ENCODE measurements around the gene MSI2.

MSI2 gene

DNA sequence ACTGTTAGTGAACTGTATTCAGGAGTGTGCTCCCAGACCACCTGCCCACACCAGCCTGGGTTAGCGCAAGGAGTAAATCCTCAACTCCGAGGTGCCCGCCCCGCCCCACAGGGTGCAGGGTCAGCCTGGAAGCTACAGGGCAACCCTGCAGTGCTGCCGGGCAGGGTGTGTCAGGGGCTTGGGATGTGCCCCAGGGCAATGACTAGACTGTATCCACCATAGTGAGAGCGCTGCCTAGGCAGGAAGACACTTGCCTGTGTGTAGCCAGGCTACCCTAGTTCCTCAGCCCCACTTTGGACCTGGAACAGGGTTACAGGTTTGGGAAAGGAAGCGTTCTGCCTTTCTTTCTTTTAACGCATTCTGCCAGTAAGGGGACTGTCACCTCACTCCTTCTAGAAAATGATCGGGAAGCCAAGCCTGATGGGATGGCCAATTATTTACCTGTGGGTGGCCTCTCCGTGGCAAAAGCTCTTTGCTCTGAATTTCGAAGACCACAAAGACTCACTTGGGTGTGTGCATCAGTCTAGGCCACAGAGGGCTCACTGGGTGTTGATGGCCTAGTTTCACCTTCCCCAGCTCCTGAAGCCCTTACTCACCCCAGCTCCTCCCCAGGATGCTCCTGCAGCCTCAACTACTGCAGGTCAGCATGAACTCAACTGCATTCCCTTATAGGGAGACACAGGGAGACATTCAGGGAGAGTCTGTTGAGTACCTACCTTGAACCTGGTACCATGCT is 397.9 kb downstream of the MSI2 start:
- Histone ChIP-seq H4K8ac (ENCODE audit: low read depth, low read length) (no peak overlapping the region), H2AK5ac (ENCODE audit: low read length) (no peak overlapping the region), H3K4me2 (ENCODE audit: low read length) (no peak overlapping the region), H2BK15ac (replicated peaks; ENCODE audit: low read depth) (no peak overlapping the region), H3K4me1 (ENCODE audit: control insufficient read depth, low read depth, low read length) (peaks cover 13% of the 10 kb centered on the region), H3K9ac (ENCODE audit: low read length) (no peak overlapping the region), H3K4me3 (ENCODE audit: low read length) (no peak overlapping the region), H4K5ac (ENCODE audit: low read length) (no peak overlapping the region), H3K18ac (ENCODE audit: low read length) (no peak overlapping the region), H3K27ac (ENCODE audit: low read depth, low read length) (no peak overlapping the region), H3K36me3 (ENCODE audit: control insufficient read depth, insufficient read depth, low read length) (no peaks in the 10 kb centered on the region), H3K79me2 (ENCODE audit: control insufficient read depth, insufficient read depth, low read length) (no peaks in the 10 kb centered on the region), H3K79me1 (ENCODE audit: low read length) (no peaks in the 10 kb centered on the region), H3K4ac (ENCODE audit: low read depth, low read length) (no peak overlapping the region), H3K56ac (ENCODE audit: low read length) (no peak overlapping the region), H3K27me3 (ENCODE audit: insufficient read depth, low read length, poor library complexity) (no peaks in the 10 kb centered on the region), H3K23ac (ENCODE audit: low read length) (no peak overlapping the region), H2BK120ac (ENCODE audit: low read depth, low read length) (no peak overlapping the region), H2BK5ac (ENCODE audit: low read length) (no peak overlapping the region)
- DNase-seq, result no peak
- WGBS (ENCODE audit: extremely low coverage, insufficient coverage, low lambda C conversion rate), result no CpG with 5 or more reads among the region's 11 CpGs

DNA sequence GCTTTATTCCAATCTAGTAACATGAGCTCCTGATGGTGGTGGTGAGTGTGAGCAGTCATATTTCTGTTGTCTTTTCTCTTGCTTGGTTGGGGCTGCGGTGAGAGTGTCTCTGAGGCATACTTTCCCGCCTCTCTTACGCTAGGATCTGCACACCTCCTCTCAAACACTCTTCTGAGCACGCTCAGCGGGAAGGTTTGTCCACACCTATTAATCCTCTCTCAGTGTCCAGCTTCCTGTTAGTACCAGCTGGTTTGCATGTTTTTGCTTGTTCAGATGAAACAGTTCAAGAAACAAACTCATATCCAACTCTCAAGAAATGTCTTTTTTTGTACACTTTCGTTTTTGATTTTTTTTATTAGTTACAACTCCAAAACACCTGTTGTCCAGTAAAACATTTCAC is 399.2 kb downstream of the MSI2 start:
- no peak overlapping the region for H2BK5ac ChIP-seq (ENCODE audit: low read length)
- no peak overlapping the region for H4K8ac ChIP-seq (ENCODE audit: low read depth, low read length)
- H3K4me1 ChIP-seq (ENCODE audit: control insufficient read depth, low read depth, low read length), result peaks cover 3% of the 10 kb centered on the region
- H2BK15ac ChIP-seq (replicated peaks; ENCODE audit: low read depth), result no peak overlapping the region
- no peak overlapping the region for H3K4me3 ChIP-seq (ENCODE audit: low read length)
- H4K5ac ChIP-seq (ENCODE audit: low read length), result no peak overlapping the region
- H2AK5ac ChIP-seq (ENCODE audit: low read length), result no peak overlapping the region
- H3K4ac ChIP-seq (ENCODE audit: low read depth, low read length), result no peak overlapping the region
- H3K18ac ChIP-seq (ENCODE audit: low read length), result no peak overlapping the region
- no CpG with 5 or more reads among the region's 6 CpGs for WGBS (ENCODE audit: extremely low coverage, insufficient coverage, low lambda C conversion rate)
- no peak overlapping the region for H2BK120ac ChIP-seq (ENCODE audit: low read depth, low read length)
- no peak overlapping the region for H3K27ac ChIP-seq (ENCODE audit: low read depth, low read length)
- H3K79me2 ChIP-seq (ENCODE audit: control insufficient read depth, insufficient read depth, low read length), result no peaks in the 10 kb centered on the region
- no peaks in the 10 kb centered on the region for H3K79me1 ChIP-seq (ENCODE audit: low read length)
- no peak overlapping the region for H3K23ac ChIP-seq (ENCODE audit: low read length)
- DNase-seq, result no peak
- H3K27me3 ChIP-seq (ENCODE audit: insufficient read depth, low read length, poor library complexity), result no peaks in the 10 kb centered on the region
- H3K9ac ChIP-seq (ENCODE audit: low read length), result no peak overlapping the region
- H3K36me3 ChIP-seq (ENCODE audit: control insufficient read depth, insufficient read depth, low read length), result no peaks in the 10 kb centered on the region
- no peak overlapping the region for H3K56ac ChIP-seq (ENCODE audit: low read length)
- no peak overlapping the region for H3K4me2 ChIP-seq (ENCODE audit: low read length)

DNA sequence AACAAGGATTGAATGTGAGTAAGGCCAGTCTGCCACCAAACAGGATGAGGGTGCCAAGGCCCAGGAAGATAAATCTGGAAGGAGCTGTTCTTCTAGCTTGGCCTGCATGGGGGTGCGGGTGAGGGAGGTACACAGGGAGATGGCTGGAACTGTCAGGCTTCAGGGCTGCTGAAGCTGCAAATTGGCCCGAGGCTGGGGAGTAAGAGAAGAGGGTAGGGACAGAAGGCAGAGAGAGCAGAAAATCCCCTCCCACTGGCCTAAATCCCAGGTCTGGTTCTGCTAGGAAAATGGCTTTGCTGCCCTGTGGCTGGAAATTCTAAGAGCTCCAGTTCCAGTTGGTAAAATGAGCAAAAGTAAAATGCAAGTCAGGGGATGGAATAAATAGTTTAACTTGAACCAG is 400.9 kb downstream of the MSI2 start:
- H3K79me2 ChIP-seq (ENCODE audit: control insufficient read depth, insufficient read depth, low read length), result no peaks in the 10 kb centered on the region
- no peak for DNase-seq
- no peak overlapping the region for H3K23ac ChIP-seq (ENCODE audit: low read length)
- WGBS (ENCODE audit: extremely low coverage, insufficient coverage, low lambda C conversion rate), result no CpG with 5 or more reads among the region's 2 CpGs
- H3K4me3 ChIP-seq (ENCODE audit: low read length), result no peak overlapping the region
- no peaks in the 10 kb centered on the region for H3K4me1 ChIP-seq (ENCODE audit: control insufficient read depth, low read depth, low read length)
- H3K4me2 ChIP-seq (ENCODE audit: low read length), result no peak overlapping the region
- H2AK5ac ChIP-seq (ENCODE audit: low read length), result no peak overlapping the region
- H4K5ac ChIP-seq (ENCODE audit: low read length), result no peak overlapping the region
- H3K9ac ChIP-seq (ENCODE audit: low read length), result no peak overlapping the region
- H3K18ac ChIP-seq (ENCODE audit: low read length), result no peak overlapping the region
- H2BK15ac ChIP-seq (replicated peaks; ENCODE audit: low read depth), result no peak overlapping the region
- H3K4ac ChIP-seq (ENCODE audit: low read depth, low read length), result no peak overlapping the region
- H3K56ac ChIP-seq (ENCODE audit: low read length), result no peak overlapping the region
- H3K27ac ChIP-seq (ENCODE audit: low read depth, low read length), result no peak overlapping the region
- H2BK5ac ChIP-seq (ENCODE audit: low read length), result no peak overlapping the region
- no peak overlapping the region for H4K8ac ChIP-seq (ENCODE audit: low read depth, low read length)
- H3K79me1 ChIP-seq (ENCODE audit: low read length), result no peaks in the 10 kb centered on the region
- no peaks in the 10 kb centered on the region for H3K36me3 ChIP-seq (ENCODE audit: control insufficient read depth, insufficient read depth, low read length)
- no peak overlapping the region for H2BK120ac ChIP-seq (ENCODE audit: low read depth, low read length)
- no peaks in the 10 kb centered on the region for H3K27me3 ChIP-seq (ENCODE audit: insufficient read depth, low read length, poor library complexity)

GRCh38 chr17:57662041-57662440 is 405.7 kb downstream of the MSI2 start:
- H3K27me3 ChIP-seq (ENCODE audit: insufficient read depth, low read length, poor library complexity), result no peaks in the 10 kb centered on the region
- no peak overlapping the region for H3K23ac ChIP-seq (ENCODE audit: low read length)
- H4K8ac ChIP-seq (ENCODE audit: low read depth, low read length), result no peak overlapping the region
- H3K4me1 ChIP-seq (ENCODE audit: control insufficient read depth, low read depth, low read length), result peaks cover 3% of the 10 kb centered on the region
- H3K36me3 ChIP-seq (ENCODE audit: control insufficient read depth, insufficient read depth, low read length), result no peaks in the 10 kb centered on the region
- H4K5ac ChIP-seq (ENCODE audit: low read length), result no peak overlapping the region
- no peaks in the 10 kb centered on the region for H3K79me2 ChIP-seq (ENCODE audit: control insufficient read depth, insufficient read depth, low read length)
- H2BK120ac ChIP-seq (ENCODE audit: low read depth, low read length), result no peak overlapping the region
- no peak overlapping the region for H2BK15ac ChIP-seq (replicated peaks; ENCODE audit: low read depth)
- DNase-seq, result no peak
- no peak overlapping the region for H3K56ac ChIP-seq (ENCODE audit: low read length)
- H3K9ac ChIP-seq (ENCODE audit: low read length), result no peak overlapping the region
- H3K4me2 ChIP-seq (ENCODE audit: low read length), result no peak overlapping the region
- no CpG with 5 or more reads among the region's 2 CpGs for WGBS (ENCODE audit: extremely low coverage, insufficient coverage, low lambda C conversion rate)
- H2AK5ac ChIP-seq (ENCODE audit: low read length), result no peak overlapping the region
- no peak overlapping the region for H3K4ac ChIP-seq (ENCODE audit: low read depth, low read length)
- no peak overlapping the region for H3K18ac ChIP-seq (ENCODE audit: low read length)
- H3K27ac ChIP-seq (ENCODE audit: low read depth, low read length), result no peak overlapping the region
- no peak overlapping the region for H3K4me3 ChIP-seq (ENCODE audit: low read length)
- H2BK5ac ChIP-seq (ENCODE audit: low read length), result no peak overlapping the region
- H3K79me1 ChIP-seq (ENCODE audit: low read length), result no peaks in the 10 kb centered on the region

DNA sequence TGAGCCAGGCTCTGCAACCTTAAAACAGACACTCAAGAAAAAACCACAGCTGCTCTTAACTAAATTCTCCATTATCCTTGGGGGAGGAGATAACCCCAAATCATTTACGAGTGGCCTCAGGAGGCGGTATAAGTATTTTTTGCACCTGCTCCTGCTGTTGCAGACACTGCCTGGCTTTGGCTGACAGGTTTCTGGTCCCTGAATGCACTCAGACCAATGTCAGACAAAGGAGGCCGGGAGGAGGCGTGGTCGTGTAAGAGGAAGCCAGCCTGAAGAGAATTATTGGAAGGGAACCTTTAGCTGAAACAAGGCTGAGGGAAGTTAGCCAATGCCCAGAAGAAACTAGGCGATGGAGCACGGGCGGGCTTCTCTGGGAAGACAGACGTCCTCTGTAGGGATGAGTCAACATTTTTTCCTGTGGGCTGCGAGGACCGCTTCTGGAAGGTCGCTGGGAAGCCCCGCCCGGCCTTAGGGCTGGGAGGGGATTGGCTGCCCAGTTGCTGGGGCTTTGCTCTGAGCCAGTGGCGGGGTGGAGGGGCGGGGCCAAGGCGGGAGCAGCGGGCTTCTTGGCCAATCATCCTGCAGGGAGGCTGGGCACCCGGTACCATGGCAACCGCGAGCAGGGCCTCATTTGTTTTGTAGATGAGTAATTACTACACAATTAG is 406.5 kb downstream of the MSI2 start:
- WGBS (ENCODE audit: extremely low coverage, insufficient coverage, low lambda C conversion rate), result no CpG with 5 or more reads among the region's 21 CpGs
- Histone ChIP-seq H3K36me3 (ENCODE audit: control insufficient read depth, insufficient read depth, low read length) (no peaks in the 10 kb centered on the region), H3K27me3 (ENCODE audit: insufficient read depth, low read length, poor library complexity) (no peaks in the 10 kb centered on the region), H3K27ac (ENCODE audit: low read depth, low read length) (peak overlapping the region; percentile 85), H3K4me2 (ENCODE audit: low read length) (peak overlapping the region; percentile 83), H3K9ac (ENCODE audit: low read length) (peak overlapping the region; percentile 40), H2AK5ac (ENCODE audit: low read length) (no peak overlapping the region), H3K18ac (ENCODE audit: low read length) (no peak overlapping the region), H4K8ac (ENCODE audit: low read depth, low read length) (no peak overlapping the region), H3K79me1 (ENCODE audit: low read length) (no peaks in the 10 kb centered on the region), H3K23ac (ENCODE audit: low read length) (no peak overlapping the region), H2BK5ac (ENCODE audit: low read length) (no peak overlapping the region), H3K4me3 (ENCODE audit: low read length) (peak overlapping the region; percentile 34), H3K56ac (ENCODE audit: low read length) (peak overlapping the region; percentile 78), H3K4ac (ENCODE audit: low read depth, low read length) (no peak overlapping the region), H2BK120ac (ENCODE audit: low read depth, low read length) (no peak overlapping the region), H3K79me2 (ENCODE audit: control insufficient read depth, insufficient read depth, low read length) (no peaks in the 10 kb centered on the region), H2BK15ac (replicated peaks; ENCODE audit: low read depth) (no peak overlapping the region), H4K5ac (ENCODE audit: low read length) (no peak overlapping the region), H3K4me1 (ENCODE audit: control insufficient read depth, low read depth, low read length) (peaks cover 3% of the 10 kb centered on the region)
- DNase-seq, result peak; percentile 98
